Adrenal gland (tissue), 5 donors: Measurements from ENCODE around the gene CILP.

ENCODE experiments used
- POLR2A ChIP-seq, 2 donors: fragments of 450-650 bp; IDR thresholded peaks; one replicate each; pipeline ENCODE4 v1.6.1; 2017; ENCODE audit warnings: antibody characterized with exemption in 2 of 2, mild to moderate bottlenecking in 2 of 2, moderate library complexity in 1 of 2
- TF ChIP-seq, protein P1 (sequence below), 6 experiments: fragments of 450-650 bp in 4 of 6; fragments of 200-600 bp in 2 of 6; sonication (generic) in 1 of 6; IDR thresholded peaks; 1 replicate in 5 of 6; 2 replicates in 1 of 6; pipeline versions ENCODE4 v1.5.1 to v1.8.0; 2016 to 2021; ENCODE audit warnings: antibody characterized with exemption in 6 of 6, mild to moderate bottlenecking in 2 of 6, moderate library complexity in 1 of 6
- donor health status: DM: no; HTN: no; CAD: no.

DNA sequence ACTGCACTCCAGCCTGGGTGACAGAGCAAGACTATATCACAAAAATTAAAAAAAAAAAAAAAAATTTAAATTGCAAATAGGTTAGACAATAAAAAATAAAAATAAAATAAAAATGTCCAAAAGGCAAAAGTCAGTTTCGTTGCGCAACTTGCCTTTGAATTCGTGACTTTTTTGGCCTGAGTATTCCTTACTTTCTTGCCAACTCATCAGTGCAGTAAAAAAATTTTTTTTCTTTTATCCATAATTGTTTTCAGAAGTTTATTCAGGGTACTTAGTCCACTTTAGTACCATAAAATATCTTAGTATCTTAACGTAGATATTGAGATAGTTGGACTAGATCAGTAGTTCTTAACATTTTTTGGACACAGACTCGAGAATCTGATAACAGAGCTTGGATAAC is 22.4 kb upstream of the CILP start:
- TF ChIP-seq POLR2A (IDR thresholded peaks at IDR 0.05) = no peak
- TF ChIP-seq, protein P1, sequence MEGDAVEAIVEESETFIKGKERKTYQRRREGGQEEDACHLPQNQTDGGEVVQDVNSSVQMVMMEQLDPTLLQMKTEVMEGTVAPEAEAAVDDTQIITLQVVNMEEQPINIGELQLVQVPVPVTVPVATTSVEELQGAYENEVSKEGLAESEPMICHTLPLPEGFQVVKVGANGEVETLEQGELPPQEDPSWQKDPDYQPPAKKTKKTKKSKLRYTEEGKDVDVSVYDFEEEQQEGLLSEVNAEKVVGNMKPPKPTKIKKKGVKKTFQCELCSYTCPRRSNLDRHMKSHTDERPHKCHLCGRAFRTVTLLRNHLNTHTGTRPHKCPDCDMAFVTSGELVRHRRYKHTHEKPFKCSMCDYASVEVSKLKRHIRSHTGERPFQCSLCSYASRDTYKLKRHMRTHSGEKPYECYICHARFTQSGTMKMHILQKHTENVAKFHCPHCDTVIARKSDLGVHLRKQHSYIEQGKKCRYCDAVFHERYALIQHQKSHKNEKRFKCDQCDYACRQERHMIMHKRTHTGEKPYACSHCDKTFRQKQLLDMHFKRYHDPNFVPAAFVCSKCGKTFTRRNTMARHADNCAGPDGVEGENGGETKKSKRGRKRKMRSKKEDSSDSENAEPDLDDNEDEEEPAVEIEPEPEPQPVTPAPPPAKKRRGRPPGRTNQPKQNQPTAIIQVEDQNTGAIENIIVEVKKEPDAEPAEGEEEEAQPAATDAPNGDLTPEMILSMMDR (IDR thresholded peaks at IDR 0.05) = no peak
